ENCODE data around the gene CD2BP2. TPM values are rescaled to one million over a fixed set of nuclear protein-coding genes. Genes with fewer than 3 reads are reported as not detected.

The CD2BP2 gene
- 10 to 100 TPM; 32.8 to 39.5 TPM for total RNA-seq
- 52.5 TPM for polyA plus RNA-seq (ENCODE audit: insufficient read depth, low read depth, low replicate concordance)
- long read RNA-seq, donor 1, transcript CD2BP2-203 (6 exons, 1,417 nt): minor isoform, 7 of 42 reads
- long read RNA-seq, donor 1, transcript CD2BP2-201 (7 exons, 3,421 nt): major isoform, 32 of 42 reads
- long read RNA-seq, donor 1, partial matches to known transcripts: 0 of 42 reads
- long read RNA-seq, donor 1, other reads (novel, unspliced or antisense): 0 of 42 reads
- long read RNA-seq, donor 2, transcript CD2BP2-201 (7 exons, 3,421 nt): major isoform, 23 of 30 reads
- long read RNA-seq, donor 2, partial matches to known transcripts: 0 of 30 reads
- long read RNA-seq, donor 2, other reads (novel, unspliced or antisense): 0 of 30 reads

- TF ChIP-seq POLR2A (IDR thresholded peaks at IDR 0.05) (no peak), CTCF (IDR thresholded peaks at IDR 0.05) (no peak)
- H3K4me1 ChIP-seq: peaks cover 37% of the 10 kb centered on the region
- peak within 1 kb of the TSS; percentile 87 to 98 for H3K4me3 ChIP-seq
- DNase-seq: peak; percentile 97
- 1% methylated on average over 36 to 45 of the region's 45 CpGs for WGBS, 2 donors
- no peaks in the 10 kb centered on the region for H3K9me3 ChIP-seq
- H3K36me3 ChIP-seq (ENCODE audit: low read depth, missing control alignments): no peaks in the 10 kb centered on the region
- intact Hi-C loops (cut with DNase I; ENCODE audit: low total_unique reads): no loop called here
- H3K27ac ChIP-seq: peak within 1 kb of the TSS; percentile 85 to 91
- H3K27me3 ChIP-seq: no peaks in the 10 kb centered on the region
These were observed at the start of gene CD2BP2 for GRCh38 chr16:30355144-30355953. CD2BP2 (minus strand) TSS chr16:30355308; CDS start chr16:30354681, 627 bp downstream.

- DNase-seq: no peak
- 69 to 75% methylated on average over 8 of the region's 8 CpGs for WGBS, 2 donors
- no peaks in the 10 kb centered on the region for H3K9me3 ChIP-seq
- H3K27ac ChIP-seq: no peak overlapping the region
- intact Hi-C loops (cut with DNase I; ENCODE audit: low total_unique reads): no loop called here
- TF ChIP-seq CTCF (IDR thresholded peaks at IDR 0.05) (no peak), POLR2A (IDR thresholded peaks at IDR 0.05) (no peak)
- no peak overlapping the region for H3K4me3 ChIP-seq
- H3K36me3 ChIP-seq (ENCODE audit: low read depth, missing control alignments): no peaks in the 10 kb centered on the region
- peaks cover 3% of the 10 kb centered on the region for H3K4me1 ChIP-seq
- H3K27me3 ChIP-seq: no peaks in the 10 kb centered on the region
These were observed 46.8 kb upstream of the CD2BP2 start for GRCh38 chr16:30401768-30402425.

GRCh38 chr16:30399435-30400186 lies 44.5 kb upstream of the CD2BP2 start:
- Histone ChIP-seq H3K27me3 (no peaks in the 10 kb centered on the region), H3K36me3 (ENCODE audit: low read depth, missing control alignments) (no peaks in the 10 kb centered on the region), H3K27ac (peak overlapping the region; percentile 40 to 81), H3K4me1 (peaks cover 1% of the 10 kb centered on the region), H3K9me3 (no peaks in the 10 kb centered on the region), H3K4me3 (peak overlapping the region; percentile 66 to 67)
- no peak for TF ChIP-seq CTCF (IDR thresholded peaks at IDR 0.05)
- no peak for TF ChIP-seq POLR2A (IDR thresholded peaks at IDR 0.05)
- intact Hi-C loops (cut with DNase I; ENCODE audit: low total_unique reads): no loop called here
- DNase-seq: no peak
- 7 to 8% methylated on average over 5 to 12 of the region's 12 CpGs for WGBS, 2 donors

- H3K4me1 ChIP-seq: peaks cover 6% of the 10 kb centered on the region
These were observed 43.7 kb upstream of the CD2BP2 start for GRCh38 chr16:30398661-30399434.

More at GRCh38 chr16:30398661-30399434, 43.7 kb upstream of the CD2BP2 start:
- H3K9me3 ChIP-seq: no peaks in the 10 kb centered on the region
- no peaks in the 10 kb centered on the region for H3K36me3 ChIP-seq (ENCODE audit: low read depth, missing control alignments)
- intact Hi-C loops (cut with DNase I; ENCODE audit: low total_unique reads): no loop called here
- no peak for DNase-seq
- WGBS, 2 donors: 58 to 71% methylated on average over 9 to 23 of the region's 23 CpGs
- no peak overlapping the region for H3K27ac ChIP-seq
- H3K4me3 ChIP-seq: no peak overlapping the region
- TF ChIP-seq POLR2A (IDR thresholded peaks at IDR 0.05) (no peak), CTCF (IDR thresholded peaks at IDR 0.05) (no peak)
- H3K27me3 ChIP-seq: no peaks in the 10 kb centered on the region

Measured in testis (tissue), 5 donors.